Prostate gland (tissue), 2 donors: Measurements from ENCODE around the gene NUP153. TPM values are rescaled to one million over a fixed set of nuclear protein-coding genes. Genes with fewer than 3 reads are reported as not detected.
A peak's percentile ranks its signal among the peaks of the same experiment; 100 is the strongest.
"Not testable (repeated sequence)": the region's sequence is repeated elsewhere in the genome, so short reads cannot be mapped to it uniquely, and the experiment has no call there.

Experiments
- DNase-seq: peaks from one replicate; pipeline ENCODE4 v3.0.0-alpha.2; 2019; ENCODE audit warnings: low spot score
- H3K27ac ChIP-seq, 2 donors: fragments of 200-600 bp; sonication (generic); 2 replicates each; pipeline ENCODE4 v1.5.1; 2017 to 2019
- H3K27me3 ChIP-seq: fragments of 200-600 bp; sonication (generic); replicated peaks from 2 replicates; pipeline ENCODE4 v1.5.1; 2019; ENCODE audit not compliant: insufficient read depth
- H3K36me3 ChIP-seq, 2 donors: fragments of 200-600 bp; sonication (generic); 1 replicate in 1 of 2; 2 replicates in 1 of 2; pipeline versions ENCODE4 v1.5.1 to v1.8.1; 2017 to 2019
- H3K4me1 ChIP-seq: fragments of 200-600 bp; sonication (generic); replicated peaks from 2 replicates; pipeline ENCODE4 v1.5.1; 2019
- H3K4me3 ChIP-seq, 2 donors: fragments of 200-600 bp; sonication (generic); 2 replicates each; pipeline ENCODE4 v1.5.1; 2017 to 2019
- H3K9me3 ChIP-seq: fragments of 200-600 bp; sonication (generic); 2 replicates; pipeline ENCODE4 v1.5.1; 2017
- POLR2A ChIP-seq: fragments of 450-650 bp; IDR thresholded peaks from one replicate; pipeline ENCODE4 v1.6.1; 2016; ENCODE audit warnings: antibody characterized with exemption, mild to moderate bottlenecking
- POLR2AphosphoS5 ChIP-seq: sonication (generic); formaldehyde crosslinking; IDR thresholded peaks from one replicate; pipeline ENCODE4 v1.6.1; 2017; ENCODE audit warnings: antibody characterized with exemption
- WGBS: methylation state at CpG from one replicate; pipeline ENCODE4 v1.1.5; 2018; 5-methylcytosine and 5-hydroxymethylcytosine counted together
- intact Hi-C: fragments of 100-400 bp; cut with DNase I; formaldehyde crosslinking; loops from one replicate; pipeline ENCODE4 v1.14.2; 2022
- total RNA-seq, 2 donors: library from RNA; depleted of rRNA; stranded (reverse); fragments of >200 nt; gene quantifications; one replicate each; pipeline ENCODE4 v1.1.0, GENCODE V29; 2016
- TF ChIP-seq, protein P1 (sequence below), 4 experiments: fragments of 200-600 bp in 2 of 4; fragments of 450-650 bp in 2 of 4; sonication (generic) in 2 of 4; IDR thresholded peaks; 1 replicate in 3 of 4; 2 replicates in 1 of 4; pipeline ENCODE4 v1.5.1; 2016 to 2019; ENCODE audit warnings: antibody characterized with exemption in 4 of 4, mild to moderate bottlenecking in 2 of 4, moderate library complexity in 2 of 4

Gene NUP153
- total RNA-seq, 2 donors from 2014 or later = 35.3 to 46.2 TPM

DNA sequence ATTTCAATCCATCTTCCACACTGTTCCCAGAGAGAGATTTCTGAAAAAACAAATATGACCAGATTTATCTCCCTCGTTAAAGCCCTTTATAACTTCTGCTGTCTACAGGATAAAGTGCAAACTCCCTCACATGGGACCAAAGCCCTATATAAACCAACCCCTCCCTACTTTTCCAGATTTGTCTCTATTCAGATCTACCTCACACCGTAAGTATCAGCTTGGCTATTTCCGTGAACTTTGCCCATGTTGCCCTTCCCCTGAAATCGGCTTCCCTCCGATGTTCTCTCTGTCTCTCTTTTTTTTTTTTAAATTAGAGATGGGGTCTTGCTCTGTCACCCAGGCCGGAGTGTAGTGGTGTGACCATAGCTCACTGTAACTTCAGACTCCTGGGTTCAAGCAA is 118.7 kb downstream of the NUP153 start:
- no peak for TF ChIP-seq POLR2AphosphoS5
- TF ChIP-seq, protein P1, sequence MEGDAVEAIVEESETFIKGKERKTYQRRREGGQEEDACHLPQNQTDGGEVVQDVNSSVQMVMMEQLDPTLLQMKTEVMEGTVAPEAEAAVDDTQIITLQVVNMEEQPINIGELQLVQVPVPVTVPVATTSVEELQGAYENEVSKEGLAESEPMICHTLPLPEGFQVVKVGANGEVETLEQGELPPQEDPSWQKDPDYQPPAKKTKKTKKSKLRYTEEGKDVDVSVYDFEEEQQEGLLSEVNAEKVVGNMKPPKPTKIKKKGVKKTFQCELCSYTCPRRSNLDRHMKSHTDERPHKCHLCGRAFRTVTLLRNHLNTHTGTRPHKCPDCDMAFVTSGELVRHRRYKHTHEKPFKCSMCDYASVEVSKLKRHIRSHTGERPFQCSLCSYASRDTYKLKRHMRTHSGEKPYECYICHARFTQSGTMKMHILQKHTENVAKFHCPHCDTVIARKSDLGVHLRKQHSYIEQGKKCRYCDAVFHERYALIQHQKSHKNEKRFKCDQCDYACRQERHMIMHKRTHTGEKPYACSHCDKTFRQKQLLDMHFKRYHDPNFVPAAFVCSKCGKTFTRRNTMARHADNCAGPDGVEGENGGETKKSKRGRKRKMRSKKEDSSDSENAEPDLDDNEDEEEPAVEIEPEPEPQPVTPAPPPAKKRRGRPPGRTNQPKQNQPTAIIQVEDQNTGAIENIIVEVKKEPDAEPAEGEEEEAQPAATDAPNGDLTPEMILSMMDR (IDR thresholded peaks at IDR 0.05) = no peak
- TF ChIP-seq POLR2A = no peak
- no peak for DNase-seq
- WGBS = 86% methylated on average over 6 of the region's 6 CpGs
- H3K36me3 ChIP-seq = no peaks in the 10 kb centered on the region
- H3K9me3 ChIP-seq = no peaks in the 10 kb centered on the region
- no peaks in the 10 kb centered on the region for H3K27me3 ChIP-seq
- no peak overlapping the region for H3K4me3 ChIP-seq
- intact Hi-C loops = loop anchor here (5.0 kb wide), 1 partner anchor 214 kb away; no protein-coding TSS in a partner anchor
- H3K4me1 ChIP-seq = no peaks in the 10 kb centered on the region
- no peak overlapping the region for H3K27ac ChIP-seq

DNA sequence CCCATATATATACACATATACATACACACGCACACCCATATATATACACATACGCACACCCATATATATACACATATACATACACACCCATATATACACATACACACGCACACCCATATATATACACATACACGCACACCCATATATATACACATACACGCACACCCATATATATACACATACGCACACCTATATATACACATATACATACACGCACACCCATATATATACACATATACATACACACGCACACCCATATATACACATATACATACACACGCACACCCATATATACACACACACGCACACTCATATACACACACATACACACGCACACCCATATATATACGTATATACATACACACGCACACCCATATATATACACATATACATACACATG is 120.1 kb downstream of the NUP153 start:
- not testable (repeated sequence) for H3K4me1 ChIP-seq, H3K36me3 ChIP-seq, H3K9me3 ChIP-seq, H3K27me3 ChIP-seq, DNase-seq, H3K4me3 ChIP-seq, H3K27ac ChIP-seq
- WGBS = 90% methylated on average over 13 of the region's 13 CpGs
- intact Hi-C loops = loop anchor here (5.0 kb wide), 1 partner anchor 216 kb away; no protein-coding TSS in a partner anchor

DNA sequence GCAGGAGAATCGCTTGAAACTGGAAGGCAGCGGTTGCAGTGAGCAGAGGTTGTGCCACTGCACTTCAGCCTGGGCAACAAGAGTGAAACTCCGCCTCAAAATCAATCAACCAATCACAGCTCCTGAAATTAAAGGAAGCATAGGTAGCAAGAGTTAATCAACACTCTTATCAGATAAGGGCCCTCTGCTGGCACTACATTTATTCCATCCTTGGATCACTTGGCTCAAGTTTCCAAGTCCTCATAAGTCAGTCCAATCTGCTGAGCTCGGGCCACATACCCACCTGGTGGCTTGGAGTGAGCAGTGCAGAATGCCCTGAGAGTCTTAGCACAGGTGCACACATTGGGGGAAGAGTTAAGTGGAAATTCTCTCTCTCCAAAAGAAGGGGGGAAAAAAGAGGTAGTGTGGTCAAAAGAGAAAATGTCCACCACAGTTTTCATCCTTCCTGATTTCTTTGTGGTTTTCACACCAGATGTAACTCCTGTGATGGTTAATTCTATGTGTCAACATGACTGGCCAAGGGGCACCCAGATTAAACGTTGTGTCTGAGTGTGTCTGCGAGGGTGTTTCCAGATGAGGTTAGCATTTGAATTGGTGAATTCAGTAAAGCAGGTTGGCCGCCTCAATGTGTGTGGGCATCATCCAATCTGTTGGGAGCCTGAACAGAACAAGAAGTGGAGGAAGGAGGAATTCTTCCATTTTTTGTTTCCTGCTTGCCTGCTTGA is 120.8 kb downstream of the NUP153 start:
- Histone ChIP-seq H3K27ac (no peak overlapping the region), H3K4me1 (no peaks in the 10 kb centered on the region), H3K27me3 (no peaks in the 10 kb centered on the region), H3K9me3 (no peaks in the 10 kb centered on the region), H3K4me3 (no peak overlapping the region), H3K36me3 (no peaks in the 10 kb centered on the region)
- intact Hi-C loops = loop anchor here (2.0 to 5.0 kb wide), 2 partner anchors 117 to 216 kb away; no protein-coding TSS in a partner anchor
- 76% methylated on average over 7 of the region's 7 CpGs for WGBS
- TF ChIP-seq, protein P1 (IDR thresholded peaks at IDR 0.05) = no peak
- no peak for TF ChIP-seq POLR2A
- no peak for TF ChIP-seq POLR2AphosphoS5
- no peak for DNase-seq

DNA sequence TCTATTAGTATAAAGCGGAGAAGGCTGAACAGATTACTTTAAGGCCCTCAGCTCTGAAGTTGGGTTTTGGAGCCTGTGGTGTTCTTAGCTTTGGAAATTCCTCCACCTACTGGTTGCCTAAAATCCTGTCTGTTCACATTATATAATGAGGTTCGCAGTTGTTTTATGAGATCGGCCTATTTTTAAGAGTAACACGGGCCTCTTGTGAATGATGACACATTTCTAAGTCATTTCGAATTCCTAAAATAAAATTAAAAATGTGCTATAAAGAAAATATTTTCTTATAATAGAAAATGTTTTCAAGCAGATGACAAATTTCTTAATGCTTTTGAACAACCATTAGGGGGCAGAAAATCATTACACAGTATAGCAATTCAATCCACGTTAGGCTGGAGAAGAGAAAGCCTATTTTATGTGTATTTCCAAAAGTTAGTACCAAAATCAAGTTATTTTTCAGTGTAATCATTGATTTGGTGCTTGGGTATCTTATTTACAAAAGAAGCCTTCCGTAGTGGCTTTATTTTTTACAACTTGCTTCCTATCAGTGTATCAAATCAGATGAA is 122.4 kb downstream of the NUP153 start:
- DNase-seq = peak; percentile 55
- H3K36me3 ChIP-seq = no peaks in the 10 kb centered on the region
- TF ChIP-seq POLR2AphosphoS5 (peak; percentile 25), POLR2A (no peak)
- TF ChIP-seq, protein P1 (IDR thresholded peaks at IDR 0.05) = peak; percentile 83 to 93 (median 86)
- H3K9me3 ChIP-seq = no peaks in the 10 kb centered on the region
- 5% methylated on average over 7 of the region's 7 CpGs for WGBS
- H3K4me1 ChIP-seq = no peaks in the 10 kb centered on the region
- no peaks in the 10 kb centered on the region for H3K27me3 ChIP-seq
- peak overlapping the region; percentile 31 to 50 for H3K27ac ChIP-seq
- intact Hi-C loops = loop anchor here (1.0 to 5.0 kb wide), 3 partner anchors 116 to 428 kb away; partner anchors contain the start of gene RBM24
- H3K4me3 ChIP-seq = no peak overlapping the region

DNA sequence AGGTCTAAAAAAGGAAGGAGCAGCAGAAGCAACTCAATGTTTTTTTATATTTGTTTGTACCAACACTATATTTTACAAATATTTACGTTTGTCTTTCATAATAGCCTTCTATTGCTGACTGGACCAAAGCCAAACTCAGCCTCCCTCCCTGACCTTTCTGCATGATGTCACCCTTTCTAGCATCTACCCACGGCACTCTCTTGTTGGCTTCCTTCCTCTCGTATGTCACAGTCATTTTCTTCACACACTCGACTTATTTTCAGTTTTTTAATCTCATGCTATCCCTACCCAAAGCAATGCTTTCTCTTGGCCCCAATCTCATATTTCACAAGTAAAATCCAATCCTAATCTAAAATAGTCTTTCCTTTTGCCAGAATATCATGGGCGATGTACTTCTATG is 122.9 kb downstream of the NUP153 start:
- peak overlapping the region; percentile 31 to 50 for H3K27ac ChIP-seq

DNA sequence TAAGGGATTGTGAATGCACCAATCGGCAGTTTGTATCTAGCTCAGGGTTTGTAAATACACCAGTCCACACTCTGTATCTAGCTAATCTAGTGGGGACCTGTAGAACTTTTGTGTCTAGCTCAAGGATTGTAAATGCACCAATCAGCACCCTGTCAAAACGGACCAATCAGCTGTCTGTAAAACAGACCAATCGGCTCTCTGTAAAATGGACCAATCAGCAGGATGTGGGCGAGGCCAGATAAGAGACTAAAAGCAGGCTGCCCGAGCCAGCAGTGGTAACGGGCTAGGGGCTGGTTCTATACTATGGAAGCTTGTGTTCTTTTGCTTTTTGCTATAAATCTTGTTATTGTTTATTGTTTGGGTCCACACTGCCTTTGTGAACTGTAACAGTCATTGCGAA is 125.4 kb downstream of the NUP153 start:
- not testable (repeated sequence) for DNase-seq, H3K27me3 ChIP-seq, H3K36me3 ChIP-seq, H3K4me1 ChIP-seq, H3K27ac ChIP-seq, H3K4me3 ChIP-seq, H3K9me3 ChIP-seq
- WGBS = 97% methylated on average over 7 of the region's 7 CpGs
- intact Hi-C loops = loop anchor here (5.0 kb wide), 1 partner anchor 299 kb away; the partner anchor contains the start of gene RBM24

More for the DNA sequence above, 122.9 kb downstream of the NUP153 start:
- DNase-seq = no peak
- intact Hi-C loops = loop anchor here (1.0 to 5.0 kb wide), 3 partner anchors 115 to 428 kb away; partner anchors contain the start of gene RBM24
- TF ChIP-seq POLR2A (no peak), POLR2AphosphoS5 (no peak)
- TF ChIP-seq, protein P1 (IDR thresholded peaks at IDR 0.05) = no peak
- Histone ChIP-seq H3K27me3 (no peaks in the 10 kb centered on the region), H3K9me3 (no peaks in the 10 kb centered on the region), H3K36me3 (no peaks in the 10 kb centered on the region), H3K4me1 (no peaks in the 10 kb centered on the region), H3K4me3 (no peak overlapping the region)
- 21% methylated on average over 5 of the region's 5 CpGs for WGBS
